RWPE1 (cell line): ENCODE results near the gene PROCA1.

Source experiments
- CTCF ChIA-PET: fragments of 350-600 bp; sonication (Branson Sonifier 250); formaldehyde crosslinking; extraction: SDS; loops from one replicate; lab custom pipeline; 2021; lab: Yijun Ruan, JAX
- POLR2A ChIA-PET: fragments of 400-600 bp; formaldehyde crosslinking; extraction: SDS; loops from one replicate; lab custom pipeline; 2020; ENCODE audit warnings: antibody characterized with exemption; ENCODE audit not compliant: low non-redundant PET; lab: Yijun Ruan, JAX
- DNase-seq: peaks from one replicate; pipeline ENCODE4 v3.0.0; 2012; ENCODE audit warnings: low spot score
- H3K27ac ChIP-seq: fragments of 450-650 bp; 2 replicates; pipeline ENCODE4 v1.5.1; 2017
- TF ChIP-seq, protein P1 (sequence below): fragments of 450-650 bp; conservative IDR thresholded peaks from 2 replicates; pipeline ENCODE4 v1.5.1; 2017; ENCODE audit warnings: low read depth, mild to moderate bottlenecking

Gene PROCA1

DNA sequence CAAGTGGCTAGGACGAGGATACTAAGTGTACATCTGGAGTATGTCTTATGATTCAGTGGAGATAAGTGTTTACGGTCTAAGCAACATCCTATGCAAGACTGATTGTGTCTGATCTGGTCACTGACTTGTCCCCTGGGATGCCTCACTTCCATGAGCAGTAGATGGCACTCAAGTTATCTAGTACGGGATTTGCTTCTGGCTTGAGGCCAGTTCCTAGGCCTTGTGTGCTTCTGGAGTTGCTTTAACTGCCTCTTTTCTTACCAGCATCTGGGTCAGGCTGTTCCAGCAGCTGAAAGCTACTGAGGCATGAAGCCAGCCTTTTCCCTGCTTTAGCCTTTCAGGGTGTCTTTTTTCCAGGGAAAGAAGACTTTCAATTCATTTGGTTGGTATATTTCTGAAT, 26.7 kb downstream of the PROCA1 start:
- ChIA-PET POLR2A (no interaction called here), CTCF (interaction anchor here (0.6 kb wide), 1 partner anchor 10 kb away, joined by 3 read pairs; no protein-coding TSS in a partner anchor)
- TF ChIP-seq, protein P1, sequence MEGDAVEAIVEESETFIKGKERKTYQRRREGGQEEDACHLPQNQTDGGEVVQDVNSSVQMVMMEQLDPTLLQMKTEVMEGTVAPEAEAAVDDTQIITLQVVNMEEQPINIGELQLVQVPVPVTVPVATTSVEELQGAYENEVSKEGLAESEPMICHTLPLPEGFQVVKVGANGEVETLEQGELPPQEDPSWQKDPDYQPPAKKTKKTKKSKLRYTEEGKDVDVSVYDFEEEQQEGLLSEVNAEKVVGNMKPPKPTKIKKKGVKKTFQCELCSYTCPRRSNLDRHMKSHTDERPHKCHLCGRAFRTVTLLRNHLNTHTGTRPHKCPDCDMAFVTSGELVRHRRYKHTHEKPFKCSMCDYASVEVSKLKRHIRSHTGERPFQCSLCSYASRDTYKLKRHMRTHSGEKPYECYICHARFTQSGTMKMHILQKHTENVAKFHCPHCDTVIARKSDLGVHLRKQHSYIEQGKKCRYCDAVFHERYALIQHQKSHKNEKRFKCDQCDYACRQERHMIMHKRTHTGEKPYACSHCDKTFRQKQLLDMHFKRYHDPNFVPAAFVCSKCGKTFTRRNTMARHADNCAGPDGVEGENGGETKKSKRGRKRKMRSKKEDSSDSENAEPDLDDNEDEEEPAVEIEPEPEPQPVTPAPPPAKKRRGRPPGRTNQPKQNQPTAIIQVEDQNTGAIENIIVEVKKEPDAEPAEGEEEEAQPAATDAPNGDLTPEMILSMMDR = no peak
- H3K27ac ChIP-seq = no peak overlapping the region
- no peak for DNase-seq

DNA sequence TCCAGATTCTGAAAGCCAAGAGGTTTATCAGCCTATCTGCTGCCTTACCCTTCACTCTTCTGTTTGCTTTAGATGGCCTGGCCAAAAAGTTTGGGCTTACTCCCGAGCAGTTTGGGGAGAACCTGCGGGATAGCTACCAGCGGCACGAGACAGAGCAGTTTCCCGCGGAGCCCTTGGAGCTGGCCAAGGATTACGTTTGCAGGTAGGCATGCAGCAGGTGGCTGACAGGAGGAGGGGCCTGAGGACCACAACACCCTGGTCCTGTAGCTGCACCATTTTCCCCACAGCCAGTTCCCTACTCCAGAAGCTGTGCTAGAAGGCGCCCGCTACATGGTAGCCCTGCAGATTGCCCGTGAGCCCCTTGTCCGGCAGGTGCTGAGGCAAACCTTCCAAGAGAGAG, 29.0 kb downstream of the PROCA1 start:
- H3K27ac ChIP-seq = no peak overlapping the region
- POLR2A ChIA-PET = no interaction called here
- TF ChIP-seq, protein P1 = no peak
- DNase-seq = no peak
- CTCF ChIA-PET = interaction anchor here (0.6 kb wide), 1 partner anchor 61 kb away, joined by 3 read pairs; no protein-coding TSS in a partner anchor

DNA sequence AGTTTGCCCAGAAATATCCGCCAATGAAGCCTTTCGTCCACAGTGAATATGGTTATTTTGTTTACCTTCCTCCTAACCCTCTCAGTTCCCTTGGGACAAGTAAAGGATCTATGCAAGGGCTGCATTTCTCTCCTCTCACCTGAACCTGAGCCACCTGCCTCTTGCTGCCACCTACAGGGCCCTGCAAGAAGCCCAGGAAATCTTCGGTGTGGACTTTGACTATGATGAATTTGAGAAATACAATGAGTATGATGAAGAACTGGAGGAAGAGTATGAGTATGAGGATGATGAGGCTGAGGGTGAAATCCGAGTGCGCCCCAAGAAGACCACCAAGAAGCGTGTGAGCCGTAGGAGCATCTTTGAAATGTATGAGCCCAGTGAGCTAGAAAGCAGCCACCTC, 35.7 kb downstream of the PROCA1 start:
- ChIA-PET POLR2A (no interaction called here), CTCF (interaction anchor here (0.9 to 1.8 kb wide), 3 partner anchors 13 to 32 kb away, joined by 3 to 5 read pairs (median 3); no protein-coding TSS in a partner anchor)
- DNase-seq = peak; percentile 49
- TF ChIP-seq, protein P1 = 0 out of 2 replicates have a peak, but pooled peaks have one; percentile 23
- no peak overlapping the region for H3K27ac ChIP-seq

DNA sequence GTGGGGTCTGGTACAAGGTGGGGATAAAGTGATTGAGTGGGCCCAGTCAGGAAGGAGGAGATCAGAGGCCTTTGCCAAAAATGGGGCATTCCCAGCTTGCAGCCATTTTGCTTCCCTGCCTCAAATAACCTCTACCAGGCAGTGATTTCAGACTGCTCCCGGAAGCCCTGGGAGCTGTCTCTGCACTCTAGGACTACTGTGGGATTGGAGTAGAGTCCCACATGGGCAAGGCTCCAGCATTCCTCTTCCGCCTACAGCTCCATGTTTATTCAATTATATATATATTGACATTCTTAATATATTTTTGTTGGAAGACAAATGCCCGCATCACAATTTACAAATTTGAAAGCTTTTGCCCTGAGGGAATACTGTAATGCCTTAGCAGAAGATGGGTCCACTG, 36.2 kb downstream of the PROCA1 start:
- no peak for DNase-seq
- H3K27ac ChIP-seq = no peak overlapping the region
- CTCF ChIA-PET = interaction anchor here (0.9 to 1.8 kb wide), 5 partner anchors 8 to 32 kb away, joined by 3 to 5 read pairs (median 3); no protein-coding TSS in a partner anchor
- POLR2A ChIA-PET = interaction anchor here (0.7 kb wide), 1 partner anchor 13 kb away, joined by 3 read pairs; no protein-coding TSS in a partner anchor
- TF ChIP-seq, protein P1 = no peak

DNA sequence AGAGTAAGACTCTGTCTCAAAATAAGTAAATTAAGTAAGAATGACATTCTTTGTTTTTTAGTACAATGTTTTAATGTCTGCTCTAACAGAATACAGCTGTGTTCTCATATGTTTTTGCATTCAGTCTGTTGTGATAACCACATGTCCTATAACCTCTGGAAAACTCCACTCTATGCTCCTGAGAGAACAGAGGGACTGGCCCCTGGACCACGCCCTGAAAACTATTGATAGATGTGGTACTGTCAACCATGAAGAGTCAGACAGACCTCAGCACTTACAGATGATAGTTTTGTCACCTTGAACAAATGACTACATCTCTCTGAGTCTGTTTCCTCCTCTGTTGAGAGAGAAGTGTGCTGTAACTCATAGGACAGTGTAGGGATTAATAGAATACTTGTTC, 41.8 kb downstream of the PROCA1 start:
- CTCF ChIA-PET = interaction anchor here (0.6 kb wide), 2 partner anchors 9 to 57 kb away, joined by 3 to 5 read pairs; no protein-coding TSS in a partner anchor
- POLR2A ChIA-PET = no interaction called here
- no peak overlapping the region for H3K27ac ChIP-seq
- TF ChIP-seq, protein P1 = no peak
- no peak for DNase-seq

DNA sequence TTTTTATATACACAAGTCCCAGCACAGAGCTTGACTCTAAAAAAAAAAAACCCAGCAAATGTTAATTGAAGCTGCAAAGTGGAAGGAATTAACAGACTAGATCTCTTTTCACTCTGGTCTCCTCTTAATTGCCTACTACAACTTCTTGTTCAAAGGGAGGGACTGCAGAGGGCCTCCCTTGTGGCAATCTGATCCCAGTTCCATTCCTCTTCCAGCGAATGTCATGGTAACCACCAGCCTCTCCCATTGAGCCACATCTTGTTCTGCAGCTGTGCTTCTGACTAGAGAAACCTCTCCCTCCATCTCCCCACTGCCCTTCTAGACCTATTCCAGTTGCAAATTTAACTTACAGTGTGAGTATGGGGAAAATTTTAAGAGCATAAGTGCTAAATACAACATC, 43.8 kb downstream of the PROCA1 start:
- DNase-seq = no peak
- CTCF ChIA-PET = interaction anchor here (0.6 to 0.7 kb wide), 2 partner anchors 21 to 23 kb away, joined by 4 read pairs; no protein-coding TSS in a partner anchor
- POLR2A ChIA-PET = no interaction called here
- TF ChIP-seq, protein P1 = no peak
- no peak overlapping the region for H3K27ac ChIP-seq
